ENCODE measurements around the gene AIFM2. TPM values are rescaled to one million over a fixed set of nuclear protein-coding genes. Genes with fewer than 3 reads are reported as not detected.

Gene AIFM2
- total and polyA plus RNA-seq, 9 of the 15 experiments (the other 6 are each of a cell fraction or from before 2014, with no cell fraction given), result 2.7 to 14.1 (median 9.2) TPM

GRCh38 chr10:70092389-70092718 is 40.3 kb downstream of the AIFM2 start:
- Histone ChIP-seq H3K9me1 (ENCODE audit: control insufficient read depth, insufficient read depth, low read length) (no peaks in the 10 kb centered on the region), H3K4me2 (ENCODE audit: insufficient read depth, low read length) (no peak overlapping the region), H3K4me1 (replicated peaks in 1 of 2; ENCODE audit: control insufficient read depth in 2 of 2, insufficient read depth in 2 of 2, low read length in 2 of 2) (peaks cover 0 to 5% of the 10 kb centered on the region in 2 experiments; a peak in 3 of 5 replicates), H3K27me3 (ENCODE audit: control insufficient read depth in 2 of 2, insufficient read depth in 2 of 2, low read length in 2 of 2) (peaks cover 51 to 58% of the 10 kb centered on the region in 2 experiments), H3K9ac (ENCODE audit: insufficient read depth in 1 of 2, low read depth in 2 of 2, low read length in 2 of 2) (no peak overlapping the region), H3K79me2 (ENCODE audit: control insufficient read depth, insufficient read depth, low read length) (no peaks in the 10 kb centered on the region), H3K27ac (ENCODE audit: extremely low read depth, low read depth, low read length) (no peak overlapping the region), H3K4me3 (no peak overlapping the region), H3K36me3 (ENCODE audit: control insufficient read depth, insufficient read depth, low read length) (no peaks in the 10 kb centered on the region), H4K20me1 (replicated peaks; ENCODE audit: control insufficient read depth, insufficient read depth, low read length) (no peaks in the 10 kb centered on the region), H3K9me3 (replicated peaks; ENCODE audit: control insufficient read depth, insufficient read depth, low read depth, low read length) (no peaks in the 10 kb centered on the region), H2AFZ (ENCODE audit: low read depth, low read length) (no peak overlapping the region)
- BruUV-seq (replicated peaks), result no TSS peak
- ChIA-PET POLR2A (interaction anchor here (0.7 to 1.4 kb wide), 2 partner anchors 12 to 383 kb away, joined by 3 to 7 read pairs; no protein-coding TSS in a partner anchor), CTCF (ENCODE audit: low intra/inter-chr PET ratio) (no interaction called here)
- WGBS (ENCODE audit: insufficient coverage, low coverage, missing lambda C conversion rate), result 19% methylated on average over 7 of the region's 7 CpGs
- no peak for ATAC-seq
- FAIRE-seq, result no peak
- no peak for DNase-seq (ENCODE audit: extremely low read depth in 1 of 4, low spot score in 3 of 4)
- intact Hi-C loops (cut with micrococcal nuclease) (no loop called here), in situ Hi-C loops (cut with MboI) (no loop called here)
- TF ChIP-seq CBX2 (IDR thresholded peaks at IDR 0.05; ENCODE audit: insufficient read depth, low read length, poor library complexity, severe bottlenecking), result no peak
- no peak for TF ChIP-seq ZNF511 (CRISPR knock-in tag; IDR thresholded peaks at IDR 0.05)
- TF ChIP-seq HDAC3 (IDR thresholded peaks at IDR 0.05; ENCODE audit: borderline replicate concordance, partially characterized antibody), result no peak
- no peak for TF ChIP-seq GABPB2 (CRISPR knock-in tag; conservative IDR thresholded peaks at IDR 0.05)
- TF ChIP-seq MBD2 (IDR thresholded peaks at IDR 0.05; ENCODE audit: borderline replicate concordance, low read depth), result no peak
- no peak for TF ChIP-seq ZHX1 (conservative IDR thresholded peaks at IDR 0.05; ENCODE audit: low read length)
- TF ChIP-seq POLR2AphosphoS2 (IDR thresholded peaks at IDR 0.05; ENCODE audit: low read length), result no peak
- TF ChIP-seq ZNF699 (CRISPR knock-in tag; IDR thresholded peaks at IDR 0.05; ENCODE audit: insufficient replicate concordance), result no peak
- TF ChIP-seq EGR1 (conservative IDR thresholded peaks at IDR 0.05), result no peak
